Measurements from ENCODE around the gene IGF2BP2. TPM values are rescaled to one million over a fixed set of nuclear protein-coding genes. Genes with fewer than 3 reads are reported as not detected.

The IGF2BP2 gene
- total RNA-seq, 2 donors from 2014 or later: 11.0 to 19.2 TPM

- no peak for DNase-seq (ENCODE audit: low spot score)
- H3K27ac ChIP-seq: peak overlapping the region in 1 of 2 donors; percentile 84
- H3K9me3 ChIP-seq: no peaks in the 10 kb centered on the region
- no peaks in the 10 kb centered on the region for H3K36me3 ChIP-seq
- H3K4me3 ChIP-seq: peak overlapping the region; percentile 74 to 77
- peaks cover 0 to 35% of the 10 kb centered on the region in 2 donors for H3K4me1 ChIP-seq
- peaks cover 0 to 4% of the 10 kb centered on the region in 2 donors for H3K27me3 ChIP-seq
- TF ChIP-seq CTCF (IDR thresholded peaks at IDR 0.05): no peak
Measured at GRCh38 chr3:185822221-185823000, 2.4 kb downstream of the IGF2BP2 start.

DNA sequence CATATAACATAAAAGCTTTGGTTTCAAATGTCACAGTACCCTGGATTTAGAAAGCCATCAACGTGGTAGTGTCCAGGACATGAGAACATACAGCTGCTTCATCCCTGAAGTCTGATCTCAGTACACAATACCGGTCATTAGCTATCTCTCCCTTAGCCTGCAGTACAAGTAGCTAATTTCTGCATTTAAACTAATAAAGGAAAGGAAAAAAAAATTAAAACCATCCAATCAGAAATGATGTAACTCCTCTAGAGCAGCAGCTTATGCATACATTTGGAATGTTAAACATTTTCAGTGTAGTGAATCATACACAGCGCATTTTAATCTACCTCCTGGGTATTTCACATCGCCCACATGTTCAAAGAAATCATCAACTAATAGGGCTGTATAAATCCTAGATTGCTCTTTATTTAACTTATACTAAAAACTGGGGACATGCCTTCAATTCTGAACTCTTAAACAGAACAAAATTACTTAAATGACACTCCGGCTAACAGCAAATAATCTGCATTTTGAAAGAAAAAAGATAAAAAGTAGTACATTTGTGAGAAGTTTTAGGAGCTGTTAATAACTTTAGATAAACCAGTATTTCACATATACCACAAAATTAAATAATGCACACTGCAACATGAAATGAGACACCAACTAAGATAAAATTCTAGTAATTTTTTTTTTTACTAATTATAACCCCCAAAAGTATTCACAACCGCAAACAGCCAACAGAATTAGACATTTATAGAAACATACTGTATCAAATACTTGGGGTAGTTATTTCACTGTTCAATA is 3.7 kb downstream of the IGF2BP2 start:
- no peak overlapping the region for H3K4me3 ChIP-seq
- TF ChIP-seq CTCF (IDR thresholded peaks at IDR 0.05): no peak
- H3K4me1 ChIP-seq: peaks cover 0 to 29% of the 10 kb centered on the region in 2 donors
- H3K27me3 ChIP-seq: peaks cover 0 to 4% of the 10 kb centered on the region in 2 donors
- no peak for DNase-seq (ENCODE audit: low spot score)
- H3K36me3 ChIP-seq: no peaks in the 10 kb centered on the region
- no peaks in the 10 kb centered on the region for H3K9me3 ChIP-seq
- H3K27ac ChIP-seq: no peak overlapping the region

DNA sequence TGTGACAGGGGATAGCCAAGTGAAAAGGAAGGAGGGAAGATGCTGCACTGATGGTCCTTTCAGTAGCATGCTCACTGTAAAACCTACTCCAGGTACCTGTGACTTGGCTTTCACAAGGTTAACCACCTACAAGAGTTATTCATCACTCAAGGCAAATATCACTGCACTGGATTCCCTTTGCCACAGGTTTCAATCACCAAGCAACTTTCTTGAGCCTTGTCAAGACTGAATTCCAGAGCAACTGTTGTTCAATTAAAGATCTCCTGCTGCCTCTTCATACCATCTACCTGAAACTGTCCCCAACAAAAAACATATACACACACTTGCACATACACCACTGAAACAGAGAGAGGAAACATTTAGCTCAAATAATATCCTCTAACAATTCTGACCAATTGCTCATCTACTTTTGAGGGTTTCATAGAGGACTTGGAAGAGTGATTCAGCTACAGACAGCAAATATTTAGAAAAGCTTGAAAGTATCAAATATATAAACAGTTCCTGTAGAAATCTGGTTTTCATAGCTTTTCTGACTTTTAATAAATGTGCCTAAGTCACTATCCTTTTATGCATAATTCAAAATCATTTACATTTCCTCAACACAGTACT is 6.5 kb downstream of the IGF2BP2 start:
- Histone ChIP-seq H3K4me1 (peaks cover 0 to 15% of the 10 kb centered on the region in 2 donors), H3K27me3 (peaks cover 0 to 4% of the 10 kb centered on the region in 2 donors), H3K9me3 (no peaks in the 10 kb centered on the region), H3K4me3 (no peak overlapping the region), H3K36me3 (no peaks in the 10 kb centered on the region), H3K27ac (no peak overlapping the region)
- DNase-seq (ENCODE audit: low spot score): no peak
- no peak for TF ChIP-seq CTCF (IDR thresholded peaks at IDR 0.05)

GRCh38 chr3:185815391-185816282 is 9.2 kb downstream of the IGF2BP2 start:
- Histone ChIP-seq H3K36me3 (no peaks in the 10 kb centered on the region), H3K27me3 (no peaks in the 10 kb centered on the region), H3K27ac (no peak overlapping the region), H3K9me3 (no peaks in the 10 kb centered on the region), H3K4me1 (peaks cover 0 to 2% of the 10 kb centered on the region in 2 donors), H3K4me3 (no peak overlapping the region)
- DNase-seq (ENCODE audit: low spot score): no peak
- TF ChIP-seq CTCF (IDR thresholded peaks at IDR 0.05): no peak

- Histone ChIP-seq H3K4me3 (no peak overlapping the region), H3K9me3 (no peaks in the 10 kb centered on the region), H3K27me3 (no peaks in the 10 kb centered on the region), H3K27ac (no peak overlapping the region), H3K4me1 (no peaks in the 10 kb centered on the region), H3K36me3 (no peaks in the 10 kb centered on the region)
- no peak for TF ChIP-seq CTCF (IDR thresholded peaks at IDR 0.05)
- DNase-seq (ENCODE audit: low spot score): no peak
Measured at GRCh38 chr3:185813691-185814215, 11.1 kb downstream of the IGF2BP2 start.
